NB4 (cell line): Measurements from ENCODE around the gene FCRL1.

Source experiments
- POLR2A ChIP-seq: IDR thresholded peaks from 2 replicates; pipeline ENCODE4 v1.6.1; 2011; ENCODE audit warnings: mild to moderate bottlenecking; ENCODE audit not compliant: insufficient read length; ENCODE audit errors: extremely low read depth
- TF ChIP-seq, protein P1 (sequence below): IDR thresholded peaks from one replicate; pipeline ENCODE4 v1.5.1; 2012; ENCODE audit warnings: low read depth, low read length

DNA sequence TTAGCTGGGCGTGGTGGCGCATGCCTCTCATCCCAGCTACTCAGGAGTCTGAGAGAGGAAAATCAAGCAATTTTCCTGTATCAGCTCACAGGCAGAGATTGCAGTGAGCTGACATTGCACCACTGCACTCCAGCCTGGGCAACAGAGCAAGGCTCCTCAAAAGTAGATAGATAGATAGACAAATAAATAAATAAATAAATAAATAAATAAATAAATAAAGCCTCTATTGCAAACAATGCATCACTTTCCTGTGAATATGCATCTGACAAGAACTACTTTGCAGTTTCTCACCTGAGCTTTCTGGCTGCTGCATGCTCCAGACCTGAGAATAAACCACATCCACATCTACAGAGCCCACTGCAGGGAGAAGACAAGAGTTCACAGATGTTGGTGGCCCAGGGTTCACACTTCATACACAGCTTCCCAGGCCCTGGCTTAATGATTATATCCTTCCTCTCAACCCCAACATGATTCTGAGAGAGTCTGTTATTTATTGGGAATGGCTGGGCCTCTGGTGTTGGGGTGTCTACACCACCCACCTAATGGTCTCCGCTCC lies 71.6 kb downstream of the FCRL1 start:
- no peak for TF ChIP-seq POLR2A
- TF ChIP-seq, protein P1, sequence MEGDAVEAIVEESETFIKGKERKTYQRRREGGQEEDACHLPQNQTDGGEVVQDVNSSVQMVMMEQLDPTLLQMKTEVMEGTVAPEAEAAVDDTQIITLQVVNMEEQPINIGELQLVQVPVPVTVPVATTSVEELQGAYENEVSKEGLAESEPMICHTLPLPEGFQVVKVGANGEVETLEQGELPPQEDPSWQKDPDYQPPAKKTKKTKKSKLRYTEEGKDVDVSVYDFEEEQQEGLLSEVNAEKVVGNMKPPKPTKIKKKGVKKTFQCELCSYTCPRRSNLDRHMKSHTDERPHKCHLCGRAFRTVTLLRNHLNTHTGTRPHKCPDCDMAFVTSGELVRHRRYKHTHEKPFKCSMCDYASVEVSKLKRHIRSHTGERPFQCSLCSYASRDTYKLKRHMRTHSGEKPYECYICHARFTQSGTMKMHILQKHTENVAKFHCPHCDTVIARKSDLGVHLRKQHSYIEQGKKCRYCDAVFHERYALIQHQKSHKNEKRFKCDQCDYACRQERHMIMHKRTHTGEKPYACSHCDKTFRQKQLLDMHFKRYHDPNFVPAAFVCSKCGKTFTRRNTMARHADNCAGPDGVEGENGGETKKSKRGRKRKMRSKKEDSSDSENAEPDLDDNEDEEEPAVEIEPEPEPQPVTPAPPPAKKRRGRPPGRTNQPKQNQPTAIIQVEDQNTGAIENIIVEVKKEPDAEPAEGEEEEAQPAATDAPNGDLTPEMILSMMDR = no peak
